Measurements from ENCODE around the gene TMC6. TPM values are rescaled to one million over a fixed set of nuclear protein-coding genes. Genes with fewer than 3 reads are reported as not detected.
"Not testable (repeated sequence)": the region's sequence is repeated elsewhere in the genome, so short reads cannot be mapped to it uniquely, and the experiment has no call there.

Gene TMC6
- total and polyA plus RNA-seq, 8 donors, result 15.6 to 61.2 (median 25.5) TPM

- intact Hi-C loops (cut with DNase I), result loop anchor here in 1 of 3 donors (5.0 kb wide), 1 partner anchor 52 kb away; no protein-coding TSS in a partner anchor
- ATAC-seq (peak; percentile 85 to 91 (median 88)), DNase-seq (peak; percentile 90 to 98 (median 96)), FAIRE-seq (no peak)
- Histone ChIP-seq H3K4me3 (peak overlapping the region in 1 of 4 donors; percentile 26), H3K27me3 (no peaks in the 10 kb centered on the region), H3K36me3 (peaks cover 0 to 18% (median 12%) of the 10 kb centered on the region in 3 donors), H3K4me1 (peaks cover 20 to 61% (median 42%) of the 10 kb centered on the region in 3 donors), H3K9me3 (no peaks in the 10 kb centered on the region), H3K27ac (peak overlapping the region; percentile 83 to 87 (median 84))
- WGBS, 2 donors, result 12 to 21% methylated on average over 15 of the region's 15 CpGs
- TF ChIP-seq CTCF (IDR thresholded peaks at IDR 0.05), result peak; percentile 52 to 74 (median 60)
Observed at GRCh38 chr17:78174346-78174869, 45.9 kb upstream of the TMC6 start.

GRCh38 chr17:78173097-78173715 lies 44.7 kb upstream of the TMC6 start:
- intact Hi-C loops (cut with DNase I), result loop anchor here in 1 of 3 donors (5.0 kb wide), 1 partner anchor 51 kb away; no protein-coding TSS in a partner anchor
- DNase-seq (no peak), FAIRE-seq (no peak), ATAC-seq (no peak)
- Histone ChIP-seq H3K27me3 (no peaks in the 10 kb centered on the region), H3K36me3 (peaks cover 0 to 18% (median 12%) of the 10 kb centered on the region in 3 donors), H3K4me3 (no peak overlapping the region), H3K9me3 (no peaks in the 10 kb centered on the region), H3K4me1 (peaks cover 20 to 63% (median 42%) of the 10 kb centered on the region in 3 donors), H3K27ac (peak overlapping the region in 3 of 4 donors; percentile 83 to 87 (median 86))
- no peak for TF ChIP-seq CTCF (IDR thresholded peaks at IDR 0.05)
- 75% methylated on average over 11 of the region's 11 CpGs for WGBS, 2 donors

- WGBS, 2 donors, result 56 to 62% methylated on average over 16 to 19 of the region's 19 CpGs
Observed at GRCh38 chr17:78172249-78173051, 43.9 kb upstream of the TMC6 start.

GRCh38 chr17:78171591-78172248 lies 43.2 kb upstream of the TMC6 start:
- FAIRE-seq, H3K27me3 ChIP-seq, ATAC-seq, H3K9me3 ChIP-seq, H3K4me3 ChIP-seq: not testable (repeated sequence)
- Histone ChIP-seq H3K36me3 (peaks cover 0 to 18% (median 12%) of the 10 kb centered on the region in 3 donors), H3K4me1 (peaks cover 20 to 61% (median 34%) of the 10 kb centered on the region in 3 donors), H3K27ac (peak overlapping the region in 2 of 4 donors; percentile 55 to 83)
- DNase-seq, result peak in 1 of 6 donors; percentile 64
- 83 to 84% methylated on average over 19 of the region's 19 CpGs for WGBS, 2 donors
- intact Hi-C loops (cut with DNase I), result loop anchor here in 1 of 3 donors (5.0 kb wide), 1 partner anchor 49 kb away; no protein-coding TSS in a partner anchor

More at GRCh38 chr17:78172249-78173051, 43.9 kb upstream of the TMC6 start:
- Histone ChIP-seq H3K4me3 (no peak overlapping the region), H3K36me3 (peaks cover 0 to 18% (median 12%) of the 10 kb centered on the region in 3 donors), H3K9me3 (no peaks in the 10 kb centered on the region), H3K4me1 (peaks cover 20 to 67% (median 40%) of the 10 kb centered on the region in 3 donors), H3K27me3 (no peaks in the 10 kb centered on the region), H3K27ac (peak overlapping the region in 2 of 4 donors; percentile 83 to 86)
- DNase-seq, result peak in 3 of 6 donors; percentile 55 to 67 (median 60)
- intact Hi-C loops (cut with DNase I), result loop anchor here in 1 of 3 donors (5.0 kb wide), 1 partner anchor 50 kb away; no protein-coding TSS in a partner anchor
- no peak for FAIRE-seq
- no peak for TF ChIP-seq CTCF (IDR thresholded peaks at IDR 0.05)
- no peak for ATAC-seq
